ENCODE results near the gene TIMP1. TPM values are rescaled to one million over a fixed set of nuclear protein-coding genes. Genes with fewer than 3 reads are reported as not detected.

The TIMP1 gene
- 10 to 100 TPM; 84.1 to 93.0 TPM for total RNA-seq

GRCh38 chrX:47581731-47582647 lies at the start of gene TIMP1:
Gene TIMP1, plus strand, starts transcription at chrX:47582436. Its CDS starts 980 bp downstream, at chrX:47583416.
- peak; percentile 84 for DNase-seq
- intact Hi-C loops (cut with DNase I) = no loop called here
- peak within 1 kb of the TSS; percentile 33 for H3K4me3 ChIP-seq
- no peak for TF ChIP-seq CTCF (IDR thresholded peaks at IDR 0.05)
- H3K9me3 ChIP-seq = no peaks in the 10 kb centered on the region
- no peaks in the 10 kb centered on the region for H3K4me1 ChIP-seq
- no peaks in the 10 kb centered on the region for H3K36me3 ChIP-seq
- no peaks in the 10 kb centered on the region for H3K27me3 ChIP-seq
- peak within 1 kb of the TSS; percentile 40 for H3K27ac ChIP-seq
- H3K9ac ChIP-seq (ENCODE audit: low read depth in 2 of 2, low read length in 2 of 2) = peak within 1 kb of the TSS; percentile 58 to 73

- Histone ChIP-seq H3K4me1 (no peaks in the 10 kb centered on the region), H3K36me3 (no peaks in the 10 kb centered on the region), H3K27ac (no peak overlapping the region), H3K9me3 (no peaks in the 10 kb centered on the region), H3K9ac (ENCODE audit: low read depth in 2 of 2, low read length in 2 of 2) (no peak overlapping the region), H3K4me3 (no peak overlapping the region), H3K27me3 (no peaks in the 10 kb centered on the region)
- intact Hi-C loops (cut with DNase I) = loop anchor here (5.0 kb wide), 1 partner anchor 102 kb away; no protein-coding TSS in a partner anchor
- no peak for DNase-seq
- no peak for TF ChIP-seq CTCF (IDR thresholded peaks at IDR 0.05)
These were observed 42.4 kb upstream of the TIMP1 start for GRCh38 chrX:47539860-47540259.

- peak; percentile 44 for TF ChIP-seq CTCF (IDR thresholded peaks at IDR 0.05)
- Histone ChIP-seq H3K36me3 (no peaks in the 10 kb centered on the region), H3K4me3 (no peak overlapping the region), H3K9ac (ENCODE audit: low read depth in 2 of 2, low read length in 2 of 2) (no peak overlapping the region), H3K4me1 (no peaks in the 10 kb centered on the region), H3K9me3 (no peaks in the 10 kb centered on the region), H3K27me3 (no peaks in the 10 kb centered on the region), H3K27ac (peak overlapping the region; percentile 27)
- DNase-seq = peak; percentile 79
- intact Hi-C loops (cut with DNase I) = loop anchor here (5.0 kb wide), 1 partner anchor 101 kb away; no protein-coding TSS in a partner anchor
These were observed 41.3 kb upstream of the TIMP1 start for GRCh38 chrX:47540754-47541538.

- no peak overlapping the region for H3K4me3 ChIP-seq
- TF ChIP-seq CTCF (IDR thresholded peaks at IDR 0.05) = no peak
- H3K27me3 ChIP-seq = no peaks in the 10 kb centered on the region
- H3K9me3 ChIP-seq = no peaks in the 10 kb centered on the region
- H3K4me1 ChIP-seq = no peaks in the 10 kb centered on the region
- H3K36me3 ChIP-seq = no peaks in the 10 kb centered on the region
- intact Hi-C loops (cut with DNase I) = loop anchor here (5.0 kb wide), 1 partner anchor 99 kb away; no protein-coding TSS in a partner anchor
- no peak overlapping the region for H3K27ac ChIP-seq
- DNase-seq = no peak
- H3K9ac ChIP-seq (ENCODE audit: low read depth in 2 of 2, low read length in 2 of 2) = no peak overlapping the region
These were observed 38.7 kb upstream of the TIMP1 start for GRCh38 chrX:47543496-47543895.

- Histone ChIP-seq H3K27me3 (no peaks in the 10 kb centered on the region), H3K9ac (ENCODE audit: low read depth in 2 of 2, low read length in 2 of 2) (peak overlapping the region; percentile 43 to 80), H3K4me3 (peak overlapping the region; percentile 40), H3K9me3 (no peaks in the 10 kb centered on the region), H3K27ac (peak overlapping the region; percentile 73), H3K4me1 (no peaks in the 10 kb centered on the region), H3K36me3 (no peaks in the 10 kb centered on the region)
- DNase-seq = peak; percentile 91
- intact Hi-C loops (cut with DNase I) = no loop called here
- no peak for TF ChIP-seq CTCF (IDR thresholded peaks at IDR 0.05)
These were observed 26.1 kb upstream of the TIMP1 start for GRCh38 chrX:47556045-47556623.

Data from colonic mucosa (tissue), 4 donors.